Measurements from ENCODE around the gene GABRE.

GABRE gene

DNA sequence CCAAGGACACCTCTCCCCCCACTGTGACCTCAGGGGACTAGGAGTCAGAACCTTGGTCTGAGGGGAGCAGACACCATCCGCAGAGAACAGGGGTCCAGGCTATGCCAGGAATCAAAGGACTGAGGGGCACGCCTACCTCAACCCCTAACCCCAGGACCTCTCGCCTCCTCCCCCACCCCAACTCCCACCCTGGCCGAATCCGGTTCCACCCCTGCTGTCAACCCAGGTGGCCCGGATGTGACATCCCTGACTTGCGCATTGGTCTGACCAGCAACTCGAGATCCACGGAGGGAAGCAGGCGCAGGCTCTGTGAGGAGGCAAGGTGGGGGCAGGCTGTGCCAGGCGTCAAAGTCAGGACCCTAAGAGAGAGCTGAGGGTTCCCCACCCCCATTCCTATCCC lies 62.3 kb downstream of the GABRE start:
- no peaks in the 10 kb centered on the region for H4K20me1 ChIP-seq (ENCODE audit: insufficient read depth, low read length)
- TF ChIP-seq EZH2phosphoT487 (IDR thresholded peaks at IDR 0.05; ENCODE audit: low read length) = no peak
- TF ChIP-seq, protein P1, sequence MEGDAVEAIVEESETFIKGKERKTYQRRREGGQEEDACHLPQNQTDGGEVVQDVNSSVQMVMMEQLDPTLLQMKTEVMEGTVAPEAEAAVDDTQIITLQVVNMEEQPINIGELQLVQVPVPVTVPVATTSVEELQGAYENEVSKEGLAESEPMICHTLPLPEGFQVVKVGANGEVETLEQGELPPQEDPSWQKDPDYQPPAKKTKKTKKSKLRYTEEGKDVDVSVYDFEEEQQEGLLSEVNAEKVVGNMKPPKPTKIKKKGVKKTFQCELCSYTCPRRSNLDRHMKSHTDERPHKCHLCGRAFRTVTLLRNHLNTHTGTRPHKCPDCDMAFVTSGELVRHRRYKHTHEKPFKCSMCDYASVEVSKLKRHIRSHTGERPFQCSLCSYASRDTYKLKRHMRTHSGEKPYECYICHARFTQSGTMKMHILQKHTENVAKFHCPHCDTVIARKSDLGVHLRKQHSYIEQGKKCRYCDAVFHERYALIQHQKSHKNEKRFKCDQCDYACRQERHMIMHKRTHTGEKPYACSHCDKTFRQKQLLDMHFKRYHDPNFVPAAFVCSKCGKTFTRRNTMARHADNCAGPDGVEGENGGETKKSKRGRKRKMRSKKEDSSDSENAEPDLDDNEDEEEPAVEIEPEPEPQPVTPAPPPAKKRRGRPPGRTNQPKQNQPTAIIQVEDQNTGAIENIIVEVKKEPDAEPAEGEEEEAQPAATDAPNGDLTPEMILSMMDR (IDR thresholded peaks at IDR 0.05; ENCODE audit: low read length) = no peak
- TF ChIP-seq EZH2 (optimal IDR thresholded peaks at IDR 0.05; ENCODE audit: low read depth, low read length) = no peak
- no peak overlapping the region for H3K9ac ChIP-seq (ENCODE audit: low read length)
- no peaks in the 10 kb centered on the region for H3F3A ChIP-seq (ENCODE audit: insufficient read depth, low read length)
- no peaks in the 10 kb centered on the region for H3K9me2 ChIP-seq (replicated peaks; ENCODE audit: insufficient read depth, low read length)
- H3K4me2 ChIP-seq (ENCODE audit: low read depth, low read length) = no peak overlapping the region
- H3K27ac ChIP-seq (ENCODE audit: low read length) = no peak overlapping the region
- H3K9me3 ChIP-seq (replicated peaks; ENCODE audit: insufficient read depth, low read length) = no peaks in the 10 kb centered on the region
- H3K4me3 ChIP-seq (ENCODE audit: low read length) = no peak overlapping the region
- no peaks in the 10 kb centered on the region for H3K4me1 ChIP-seq (ENCODE audit: low read length)
- no peak for DNase-seq
- no peak overlapping the region for H2AFZ ChIP-seq (ENCODE audit: low read length)
- H3K36me3 ChIP-seq (replicated peaks; ENCODE audit: insufficient read depth, low read length) = no peaks in the 10 kb centered on the region
- no peaks in the 10 kb centered on the region for H3K79me2 ChIP-seq (ENCODE audit: low read length)
- no peaks in the 10 kb centered on the region for H3K27me3 ChIP-seq (replicated peaks; ENCODE audit: insufficient read depth, low read length)

- Histone ChIP-seq H3K36me3 (replicated peaks; ENCODE audit: insufficient read depth, low read length) (no peaks in the 10 kb centered on the region), H3K79me2 (ENCODE audit: low read length) (no peaks in the 10 kb centered on the region), H3K4me3 (ENCODE audit: low read length) (no peak overlapping the region), H3K9me2 (replicated peaks; ENCODE audit: insufficient read depth, low read length) (no peaks in the 10 kb centered on the region), H3K9me3 (replicated peaks; ENCODE audit: insufficient read depth, low read length) (no peaks in the 10 kb centered on the region), H3F3A (ENCODE audit: insufficient read depth, low read length) (no peaks in the 10 kb centered on the region), H3K27ac (ENCODE audit: low read length) (no peak overlapping the region), H3K4me1 (ENCODE audit: low read length) (no peaks in the 10 kb centered on the region), H4K20me1 (ENCODE audit: insufficient read depth, low read length) (no peaks in the 10 kb centered on the region), H3K27me3 (replicated peaks; ENCODE audit: insufficient read depth, low read length) (no peaks in the 10 kb centered on the region), H3K9ac (ENCODE audit: low read length) (no peak overlapping the region), H2AFZ (ENCODE audit: low read length) (no peak overlapping the region), H3K4me2 (ENCODE audit: low read depth, low read length) (no peak overlapping the region)
- no peak for DNase-seq
- TF ChIP-seq, protein P1 (IDR thresholded peaks at IDR 0.05; ENCODE audit: low read length) = no peak
- TF ChIP-seq EZH2phosphoT487 (IDR thresholded peaks at IDR 0.05; ENCODE audit: low read length) = no peak
- no peak for TF ChIP-seq EZH2 (optimal IDR thresholded peaks at IDR 0.05; ENCODE audit: low read depth, low read length)
Observed at GRCh38 chrX:151904989-151905388, 69.5 kb downstream of the GABRE start.
